HG03095 (cell line): ENCODE data around the gene CELF2.
"Not testable (repeated sequence)": the region's sequence is repeated elsewhere in the genome, so short reads cannot be mapped to it uniquely, and the experiment has no call there.

Experiments
- ATAC-seq: cut with Tn5 transposase; IDR thresholded peaks from one replicate; pipeline ENCODE4 v1.9.1; 2021; ENCODE audit warnings: moderate library complexity; ENCODE audit not compliant: unreplicated experiment

Gene CELF2

DNA sequence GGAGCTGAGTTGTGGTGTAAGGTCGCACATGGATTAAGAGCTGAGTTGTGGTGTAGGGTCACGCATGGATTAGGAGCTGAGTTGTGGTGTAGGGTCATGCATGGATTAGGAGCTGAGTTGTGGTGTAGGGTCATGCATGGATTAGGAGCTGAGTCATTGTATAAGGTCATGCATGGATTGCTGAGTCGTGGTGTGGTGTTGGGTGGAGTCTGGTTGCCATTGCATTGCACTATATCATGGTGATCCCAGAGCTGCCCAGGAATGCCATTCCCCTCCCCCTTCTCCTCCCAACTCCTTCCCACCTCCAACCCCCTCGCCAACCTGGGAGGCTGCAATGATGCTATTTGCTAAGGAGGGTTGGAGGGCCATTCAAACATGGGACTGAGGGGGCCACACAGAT lies 349.2 kb downstream of the CELF2 start:
- not testable (repeated sequence) for ATAC-seq

DNA sequence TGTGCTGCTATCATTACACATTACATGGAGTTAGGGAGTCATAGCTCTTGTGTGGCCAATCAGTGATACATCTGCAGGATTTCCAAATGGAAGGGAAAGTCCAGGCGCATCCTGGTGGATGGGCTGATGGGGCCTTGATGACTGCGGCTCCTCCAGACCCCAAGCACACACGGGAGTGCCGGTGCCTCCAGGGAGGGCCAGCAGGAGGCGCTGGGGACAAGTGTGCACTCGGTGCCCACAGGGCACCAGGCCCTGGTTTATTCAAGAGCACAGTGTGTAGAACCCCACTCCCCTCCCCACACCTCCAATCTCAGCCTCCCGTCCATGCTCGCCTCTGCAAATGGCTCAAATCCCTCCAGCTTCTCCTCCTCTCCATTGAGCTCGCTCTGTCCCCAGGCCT lies 349.8 kb downstream of the CELF2 start:
- ATAC-seq: no peak

DNA sequence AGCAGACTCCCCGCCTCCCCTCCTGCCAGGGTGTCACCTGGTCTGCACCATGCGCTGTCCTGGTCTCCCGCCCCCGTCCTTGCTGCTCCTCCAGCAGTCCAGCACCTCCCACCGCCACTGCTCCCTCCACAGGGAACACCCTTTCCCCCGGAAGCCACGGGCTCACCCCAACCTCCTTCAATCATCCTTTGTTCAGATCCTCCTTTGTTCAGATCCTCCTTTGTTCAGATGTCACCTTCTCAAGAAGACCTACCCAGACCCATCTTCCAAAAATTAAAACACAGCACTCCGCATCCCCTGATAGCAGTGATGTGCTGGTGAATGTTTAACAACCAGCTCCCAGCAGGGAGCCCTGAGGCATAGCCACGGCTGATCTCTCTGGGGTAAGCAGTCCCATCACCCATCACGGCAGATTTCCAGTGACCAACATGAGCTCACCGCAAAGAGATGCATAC lies 356.1 kb downstream of the CELF2 start:
- no peak for ATAC-seq

DNA sequence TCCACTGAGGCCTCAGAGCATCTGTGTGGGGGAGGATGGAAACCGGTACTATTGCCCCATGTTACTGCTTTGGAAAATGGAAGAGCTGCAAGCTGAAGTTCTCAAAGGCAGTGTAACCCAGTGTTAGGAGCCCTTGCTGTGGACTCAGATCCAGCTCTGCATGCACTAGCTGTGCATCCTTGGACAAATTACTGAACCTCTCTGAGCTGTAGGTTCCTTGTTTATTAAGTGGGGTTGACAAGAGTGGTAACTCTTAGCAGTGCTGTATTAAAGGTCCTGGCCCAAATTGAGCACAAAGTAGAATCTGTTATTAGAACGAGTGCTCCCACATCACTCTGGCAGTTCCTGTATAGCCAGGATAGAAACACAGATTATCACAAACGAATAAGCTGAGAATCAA lies 359.6 kb downstream of the CELF2 start:
- no peak for ATAC-seq

GRCh38 chr10:11378835-11379234 lies 361.2 kb downstream of the CELF2 start:
- no peak for ATAC-seq

- ATAC-seq: no peak
Measured at GRCh38 chr10:11379771-11380170, 362.1 kb downstream of the CELF2 start.

DNA sequence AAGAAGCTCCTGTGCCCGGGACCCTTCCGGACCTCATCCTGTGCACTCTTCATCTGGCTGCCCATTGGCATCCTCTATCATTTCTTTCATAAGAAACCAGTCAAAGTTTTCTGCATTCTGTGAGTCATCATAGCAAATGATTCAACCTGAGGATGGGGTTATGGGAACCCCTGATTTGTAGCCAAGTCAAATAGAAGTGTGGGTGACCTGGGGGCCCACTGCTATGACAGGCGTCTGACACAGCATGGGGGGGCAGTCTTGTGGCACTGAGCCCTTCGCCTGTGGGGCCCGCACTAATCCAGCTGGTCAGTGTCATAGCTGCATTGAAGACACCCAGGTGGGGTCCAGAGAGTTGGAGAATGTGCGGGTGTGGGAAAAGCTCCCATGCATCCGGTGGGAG lies 363.4 kb downstream of the CELF2 start:
- ATAC-seq: no peak

DNA sequence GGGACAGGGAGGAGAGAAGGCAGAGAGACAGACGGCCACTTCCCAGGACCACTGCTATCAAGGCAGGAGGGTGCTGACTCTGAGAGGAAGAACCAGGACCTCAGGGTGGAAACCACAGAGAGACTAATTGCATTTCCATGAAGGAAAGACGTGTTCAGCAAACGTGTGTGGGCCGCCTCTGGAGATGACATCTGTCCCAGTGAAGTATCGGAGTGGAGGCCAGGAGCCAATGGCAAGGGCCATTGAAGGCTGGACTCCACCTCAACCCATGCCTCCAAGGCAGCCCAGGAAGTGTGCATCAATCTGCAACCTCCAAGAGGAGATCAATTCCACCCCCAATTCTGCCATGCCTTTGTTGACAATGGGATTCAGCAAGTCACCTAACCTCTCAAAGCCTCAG lies 363.8 kb downstream of the CELF2 start:
- ATAC-seq: no peak

- no peak for ATAC-seq
Measured at GRCh38 chr10:11382187-11382586, 364.5 kb downstream of the CELF2 start.

DNA sequence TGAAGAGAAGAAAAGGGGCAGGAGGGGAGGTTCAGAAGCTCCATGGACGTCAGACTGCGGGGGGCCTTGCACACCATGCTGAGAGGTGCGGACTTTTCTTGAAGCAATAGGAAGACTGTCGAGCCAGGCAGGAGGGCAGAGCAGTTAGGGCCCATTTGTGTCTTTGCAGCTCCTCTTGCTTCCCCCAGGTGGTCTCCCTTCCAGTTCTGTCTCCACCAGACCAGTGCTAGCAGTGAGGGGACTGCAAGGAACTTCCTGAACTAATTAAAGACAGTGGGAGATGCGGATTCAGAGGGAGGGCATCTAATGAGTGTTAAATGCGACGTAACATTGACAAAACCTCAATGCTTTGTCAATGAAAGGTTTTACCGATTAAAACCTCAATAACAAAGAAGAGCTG lies 368.4 kb downstream of the CELF2 start:
- no peak for ATAC-seq
